ENCODE data around the gene PPP1R12B. TPM values are rescaled to one million over a fixed set of nuclear protein-coding genes. Genes with fewer than 3 reads are reported as not detected.
"Not testable (repeated sequence)": the region's sequence is repeated elsewhere in the genome, so short reads cannot be mapped to it uniquely, and the experiment has no call there.

PPP1R12B gene
- total and polyA plus RNA-seq, 9 donors, result 50.3 to 232 (median 73.0) TPM

GRCh38 chr1:202530686-202531085 is 182.2 kb downstream of the PPP1R12B start:
- H3K27me3 ChIP-seq; DNase-seq; H3K4me3 ChIP-seq; intact Hi-C loops (cut with DNase I); H3K27ac ChIP-seq; H3K9me3 ChIP-seq; H3K4me1 ChIP-seq (ENCODE audit: insufficient read depth); H3K36me3 ChIP-seq: not testable (repeated sequence)
- whole genome bisulfite sequencing, 3 donors, result 90 to 98% (median 93%) methylated on average over 1 of the region's 1 CpG

DNA sequence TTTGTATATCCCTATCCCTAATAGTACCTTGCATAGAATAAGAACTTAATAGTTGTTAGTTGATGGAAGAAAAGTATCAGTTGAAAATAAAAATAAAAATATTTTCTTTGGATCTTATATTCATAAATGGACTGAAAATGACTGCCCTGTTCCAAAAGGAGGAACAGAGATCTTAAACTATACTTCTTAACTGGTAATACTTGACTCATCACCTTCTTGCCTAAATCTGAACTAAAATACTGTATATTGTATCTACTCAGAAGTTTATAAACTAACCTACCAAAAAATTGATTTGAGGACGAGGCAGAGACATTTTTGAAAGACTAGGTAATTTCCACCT is 182.9 kb downstream of the PPP1R12B start:
- Histone ChIP-seq H3K4me1 (ENCODE audit: insufficient read depth) (no peaks in the 10 kb centered on the region), H3K27me3 (no peaks in the 10 kb centered on the region), H3K36me3 (no peaks in the 10 kb centered on the region), H3K4me3 (no peak overlapping the region), H3K27ac (peak overlapping the region in 1 of 2 donors; percentile 63), H3K9me3 (no peaks in the 10 kb centered on the region)
- intact Hi-C loops (cut with DNase I), result no loop called here
- TF ChIP-seq POLR2A (IDR thresholded peaks at IDR 0.05), result no peak
- 54 to 67% (median 60%) methylated on average over 1 of the region's 1 CpG for WGBS, 3 donors
- DNase-seq, result no peak

DNA sequence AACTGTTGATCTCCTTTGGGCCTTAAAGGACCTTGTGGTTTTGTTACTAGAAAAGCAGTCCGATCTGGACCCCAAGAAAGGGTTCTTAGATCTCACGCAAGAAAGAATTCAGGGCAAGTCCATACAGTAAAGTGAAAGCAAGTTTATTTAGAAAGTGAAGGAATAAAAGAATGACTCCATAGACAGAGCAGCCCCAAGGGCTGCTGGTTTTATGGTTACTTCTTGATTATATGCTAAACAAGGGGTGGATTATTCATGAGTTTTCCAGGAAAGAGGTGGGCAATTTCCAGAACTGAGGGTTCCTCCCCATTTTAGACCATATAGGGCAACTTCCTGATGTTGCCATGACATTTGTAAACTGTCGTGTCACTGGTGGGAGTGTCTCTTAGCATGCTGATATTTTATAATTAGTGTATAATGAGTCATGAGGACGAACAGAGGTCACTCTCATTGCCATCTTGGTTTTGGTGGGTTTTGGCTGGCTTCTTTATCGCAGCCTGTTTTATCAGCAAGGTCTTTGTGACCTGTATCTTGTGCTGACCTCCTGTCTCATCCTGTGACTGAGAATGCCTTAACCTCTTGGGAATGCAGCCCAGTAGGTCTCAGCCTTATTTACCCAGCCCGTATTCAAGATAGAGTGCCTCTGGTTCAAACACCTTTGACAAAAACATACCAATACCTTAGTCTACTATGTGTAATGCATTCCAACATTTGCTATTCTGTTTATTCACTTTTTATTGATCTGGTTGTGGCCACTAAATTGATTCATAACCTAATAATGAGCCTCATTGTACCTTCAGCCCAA is 183.5 kb downstream of the PPP1R12B start:
- peak in 1 of 5 donors; percentile 49 for DNase-seq
- H3K36me3 ChIP-seq; H3K9me3 ChIP-seq; H3K4me3 ChIP-seq; H3K27me3 ChIP-seq; intact Hi-C loops (cut with DNase I); H3K4me1 ChIP-seq (ENCODE audit: insufficient read depth): not testable (repeated sequence)
- 32 to 39% (median 33%) methylated on average over 6 of the region's 6 CpGs for WGBS, 3 donors
- peak overlapping the region in 1 of 2 donors; percentile 63 for H3K27ac ChIP-seq

DNA sequence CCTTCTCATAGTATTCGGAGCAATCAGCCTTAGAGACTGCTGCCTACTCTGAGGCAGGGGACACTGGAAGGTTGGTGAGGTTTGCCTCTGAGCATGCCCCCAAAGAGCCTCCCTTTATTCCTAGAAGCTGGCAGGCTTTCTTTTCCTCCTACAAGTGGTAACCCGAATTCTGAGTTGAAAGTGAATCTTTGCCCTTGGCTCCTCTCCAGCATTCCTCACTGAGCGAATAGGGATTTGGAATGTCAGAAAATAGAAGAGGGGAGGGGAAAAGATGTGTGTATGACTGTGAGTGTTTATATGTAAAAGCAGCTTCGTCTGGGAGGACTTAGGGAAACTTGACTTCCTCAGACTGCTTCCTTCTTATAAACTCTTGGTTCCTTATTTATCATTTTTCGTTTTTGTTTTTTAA is 190.7 kb downstream of the PPP1R12B start:
- TF ChIP-seq POLR2A (IDR thresholded peaks at IDR 0.05), result peak; percentile 21
- peak in 4 of 5 donors; percentile 34 to 72 (median 68) for DNase-seq
- H3K27me3 ChIP-seq; H3K9me3 ChIP-seq; H3K4me1 ChIP-seq (ENCODE audit: insufficient read depth); H3K36me3 ChIP-seq; intact Hi-C loops (cut with DNase I): not testable (repeated sequence)
- peak overlapping the region; percentile 32 to 84 for H3K27ac ChIP-seq
- WGBS, 3 donors, result 1 to 2% (median 1%) methylated on average over 5 of the region's 5 CpGs
- peak overlapping the region; percentile 65 for H3K4me3 ChIP-seq

- Histone ChIP-seq H3K27ac (peak overlapping the region; percentile 50 to 84), H3K4me3 (peak overlapping the region; percentile 65)
- 3 to 8% (median 4%) methylated on average over 5 of the region's 5 CpGs for WGBS, 3 donors
- H3K9me3 ChIP-seq; H3K4me1 ChIP-seq (ENCODE audit: insufficient read depth); H3K27me3 ChIP-seq; intact Hi-C loops (cut with DNase I); H3K36me3 ChIP-seq: not testable (repeated sequence)
- peak in 1 of 5 donors; percentile 32 for DNase-seq
- peak; percentile 5 for TF ChIP-seq POLR2A (IDR thresholded peaks at IDR 0.05)
Observed at GRCh38 chr1:202539583-202539982, 191.1 kb downstream of the PPP1R12B start.

GRCh38 chr1:202540014-202540413 is 191.5 kb downstream of the PPP1R12B start:
- no peaks in the 10 kb centered on the region for H3K36me3 ChIP-seq
- DNase-seq, result no peak
- peaks cover 5% of the 10 kb centered on the region for H3K4me1 ChIP-seq (ENCODE audit: insufficient read depth)
- no peaks in the 10 kb centered on the region for H3K9me3 ChIP-seq
- intact Hi-C loops (cut with DNase I), result no loop called here
- TF ChIP-seq POLR2A (IDR thresholded peaks at IDR 0.05) (no peak), EP300 (IDR thresholded peaks at IDR 0.05) (no peak), CTCF (IDR thresholded peaks at IDR 0.05) (no peak)
- no peaks in the 10 kb centered on the region for H3K27me3 ChIP-seq
- WGBS, 3 donors, result 2 to 9% (median 7%) methylated on average over 6 of the region's 6 CpGs
- peak overlapping the region; percentile 50 to 84 for H3K27ac ChIP-seq
- H3K4me3 ChIP-seq, result peak overlapping the region; percentile 65

DNA sequence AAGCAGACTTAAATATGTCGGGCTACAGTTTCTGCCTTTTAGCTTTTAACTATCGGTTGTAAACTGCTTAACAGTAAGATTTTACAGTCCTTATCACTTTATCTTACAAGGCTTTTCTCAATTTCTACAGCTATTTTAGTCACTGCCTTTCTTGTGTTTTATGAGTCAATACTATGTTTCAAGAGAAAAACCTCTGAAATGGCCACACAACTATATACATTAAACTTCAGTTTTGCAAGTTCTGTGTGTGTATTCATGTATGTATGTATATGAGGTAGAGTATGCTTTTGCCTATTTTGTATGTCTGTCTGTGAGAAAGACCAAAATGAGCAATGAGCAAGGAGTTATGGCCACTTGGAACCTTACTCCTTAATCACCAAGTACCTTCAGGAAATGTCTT is 191.9 kb downstream of the PPP1R12B start:
- intact Hi-C loops (cut with DNase I), result no loop called here
- Histone ChIP-seq H3K27me3 (no peaks in the 10 kb centered on the region), H3K27ac (peak overlapping the region; percentile 52 to 84), H3K4me3 (peak overlapping the region; percentile 65), H3K36me3 (no peaks in the 10 kb centered on the region), H3K9me3 (no peaks in the 10 kb centered on the region), H3K4me1 (ENCODE audit: insufficient read depth) (peaks cover 5% of the 10 kb centered on the region)
- WGBS, 3 donors, result 8 to 15% (median 9%) methylated on average over 2 of the region's 2 CpGs
- no peak for DNase-seq
- TF ChIP-seq EP300 (IDR thresholded peaks at IDR 0.05) (no peak), POLR2A (IDR thresholded peaks at IDR 0.05) (no peak), CTCF (IDR thresholded peaks at IDR 0.05) (no peak)

GRCh38 chr1:202540858-202541257 is 192.4 kb downstream of the PPP1R12B start:
- H3K27me3 ChIP-seq; intact Hi-C loops (cut with DNase I); DNase-seq; H3K36me3 ChIP-seq; H3K4me1 ChIP-seq (ENCODE audit: insufficient read depth); H3K9me3 ChIP-seq: not testable (repeated sequence)
- H3K4me3 ChIP-seq, result peak overlapping the region; percentile 65
- peak overlapping the region; percentile 52 to 84 for H3K27ac ChIP-seq
- 11 to 24% (median 20%) methylated on average over 2 of the region's 2 CpGs for WGBS, 3 donors

- H3K36me3 ChIP-seq; DNase-seq; H3K27me3 ChIP-seq; H3K4me1 ChIP-seq (ENCODE audit: insufficient read depth); H3K9me3 ChIP-seq; intact Hi-C loops (cut with DNase I): not testable (repeated sequence)
- Histone ChIP-seq H3K4me3 (peak overlapping the region; percentile 65), H3K27ac (peak overlapping the region; percentile 35 to 84)
Observed at GRCh38 chr1:202542415-202542814, 193.9 kb downstream of the PPP1R12B start.

- H3K36me3 ChIP-seq; intact Hi-C loops (cut with DNase I); H3K27me3 ChIP-seq; H3K4me1 ChIP-seq (ENCODE audit: insufficient read depth); H3K9me3 ChIP-seq: not testable (repeated sequence)
- peak overlapping the region; percentile 65 for H3K4me3 ChIP-seq
- peak overlapping the region; percentile 50 to 84 for H3K27ac ChIP-seq
- DNase-seq, result peak in 3 of 5 donors; percentile 36 to 48 (median 44)
- WGBS, 3 donors, result 14 to 28% (median 17%) methylated on average over 11 of the region's 11 CpGs
Observed at GRCh38 chr1:202543537-202543936, 195.0 kb downstream of the PPP1R12B start.

Measured in ovary (tissue), 9 donors.